WTC11 (cell line): ENCODE data around the gene TMEM9. TPM values are rescaled to one million over a fixed set of nuclear protein-coding genes. Genes with fewer than 3 reads are reported as not detected.

Experiments
- ATAC-seq: fragments of 200-7000 bp; cut with Tn5 transposase; 2 replicates; pipeline ENCODE4 v1.10.0; 2021; ENCODE audit warnings: mild to moderate bottlenecking, moderate library complexity
- CTCF ChIA-PET: fragments of 300-600 bp; sonication (Branson Sonifier 250); formaldehyde crosslinking; loops from one replicate; lab custom pipeline; 2021; ENCODE audit warnings: antibody characterized with exemption; lab: Charles Lee
- POLR2A ChIA-PET: fragments of 350-600 bp; sonication (Branson Sonifier 250); formaldehyde crosslinking; loops from one replicate; lab custom pipeline; 2021; ENCODE audit warnings: antibody characterized with exemption; lab: Charles Lee
- DNase-seq: peaks from one replicate; pipeline ENCODE4 v3.0.0; 2021; ENCODE audit warnings: low spot score
- H3K27ac Mint-ChIP-seq: 2 replicates; pipeline ENCODE4 v1.8.0; 2021; ENCODE audit warnings: mixed read lengths
- H3K27me3 Mint-ChIP-seq: 2 replicates; pipeline ENCODE4 v1.8.0; 2021; ENCODE audit warnings: low read depth, mild to moderate bottlenecking, moderate library complexity, mixed read lengths
- H3K36me3 Mint-ChIP-seq: 2 replicates; pipeline ENCODE4 v1.8.0; 2021; ENCODE audit warnings: mixed read lengths
- H3K4me1 Mint-ChIP-seq: 2 replicates; pipeline ENCODE4 v1.8.0; 2022; ENCODE audit warnings: mixed read lengths
- H3K4me3 Mint-ChIP-seq: 2 replicates; pipeline ENCODE4 v1.8.0; 2021; ENCODE audit warnings: mild to moderate bottlenecking, moderate library complexity, mixed read lengths
- H3K9me3 Mint-ChIP-seq: 2 replicates; pipeline ENCODE4 v1.8.0; 2021; ENCODE audit warnings: mixed read lengths
- CBFB ChIP-seq: sonication (generic); formaldehyde crosslinking; IDR thresholded peaks from 2 replicates; pipeline ENCODE4 v1.8.1; 2022; ENCODE audit warnings: mild to moderate bottlenecking, low read depth, missing genetic modification reagents
- CREM ChIP-seq: sonication (generic); formaldehyde crosslinking; IDR thresholded peaks from 2 replicates; pipeline ENCODE4 v1.8.1; 2022; ENCODE audit warnings: mild to moderate bottlenecking, missing genetic modification reagents, moderate library complexity
- ELF4 ChIP-seq: sonication (generic); formaldehyde crosslinking; IDR thresholded peaks from 2 replicates; pipeline ENCODE4 v1.8.1; 2022; ENCODE audit warnings: low read depth, mild to moderate bottlenecking, moderate library complexity, missing genetic modification reagents
- ESRRA ChIP-seq: sonication (generic); formaldehyde crosslinking; IDR thresholded peaks from 2 replicates; pipeline ENCODE4 v1.8.1; 2022; ENCODE audit warnings: mild to moderate bottlenecking, missing genetic modification reagents, borderline replicate concordance
- ETV6 ChIP-seq: sonication (generic); formaldehyde crosslinking; IDR thresholded peaks from 2 replicates; pipeline ENCODE4 v1.8.1; 2022; ENCODE audit warnings: mild to moderate bottlenecking, missing genetic modification reagents
- IRF2 ChIP-seq: sonication (generic); formaldehyde crosslinking; IDR thresholded peaks from 2 replicates; pipeline ENCODE4 v1.8.0; 2022; ENCODE audit warnings: low read depth, missing genetic modification reagents, borderline replicate concordance
- MXD4 ChIP-seq: fragments of 250-450 bp; sonication (Bioruptor Pico); IDR thresholded peaks from 2 replicates; pipeline ENCODE4 v1.8.0; 2021; ENCODE audit warnings: mild to moderate bottlenecking, moderate library complexity, borderline replicate concordance
- MYBL2 ChIP-seq: sonication (generic); formaldehyde crosslinking; IDR thresholded peaks from 2 replicates; pipeline ENCODE4 v1.8.1; 2023; ENCODE audit warnings: mild to moderate bottlenecking, moderate library complexity, missing genetic modification reagents
- SMAD3 ChIP-seq: sonication (generic); formaldehyde crosslinking; IDR thresholded peaks from 2 replicates; pipeline ENCODE4 v1.8.0; 2022; ENCODE audit warnings: missing genetic modification reagents, mild to moderate bottlenecking, borderline replicate concordance
- TCF7 ChIP-seq: sonication (generic); formaldehyde crosslinking; IDR thresholded peaks from 2 replicates; pipeline ENCODE4 v1.8.0; 2022; ENCODE audit warnings: mild to moderate bottlenecking, low read depth, missing genetic modification reagents, moderate library complexity
- TEAD1 ChIP-seq: sonication (generic); formaldehyde crosslinking; IDR thresholded peaks from 2 replicates; pipeline ENCODE4 v1.8.0; 2022; ENCODE audit warnings: mild to moderate bottlenecking, missing genetic modification reagents
- ZBTB21 ChIP-seq: sonication (generic); formaldehyde crosslinking; IDR thresholded peaks from 2 replicates; pipeline ENCODE4 v1.8.1; 2023; ENCODE audit warnings: mild to moderate bottlenecking, missing genetic modification reagents, borderline replicate concordance
- ZNF232 ChIP-seq: sonication (generic); formaldehyde crosslinking; IDR thresholded peaks from 2 replicates; pipeline ENCODE4 v1.8.0; 2022; ENCODE audit warnings: mild to moderate bottlenecking, missing genetic modification reagents
- ZNF317 ChIP-seq: sonication (generic); formaldehyde crosslinking; IDR thresholded peaks from 2 replicates; pipeline ENCODE4 v1.8.1; 2023; ENCODE audit warnings: low read depth, mild to moderate bottlenecking, moderate library complexity, missing genetic modification reagents, borderline replicate concordance
- ZNF423 ChIP-seq: fragments of 250-450 bp; sonication (Bioruptor Pico); IDR thresholded peaks from 2 replicates; pipeline ENCODE4 v2.1.2; 2022; ENCODE audit warnings: mild to moderate bottlenecking, moderate library complexity
- ZNF671 ChIP-seq: fragments of 250-450 bp; sonication (Bioruptor Pico); IDR thresholded peaks from 2 replicates; pipeline ENCODE4 v1.8.0; 2021; ENCODE audit warnings: mild to moderate bottlenecking
- total RNA-seq: library from RNA; stranded (reverse); gene quantifications from 3 replicates; pipeline ENCODE4 v1.2.3, GENCODE V29; 2021
- TF ChIP-seq, protein P1 (sequence below): sonication (generic); formaldehyde crosslinking; IDR thresholded peaks from 2 replicates; pipeline ENCODE4 v1.8.1; 2023; ENCODE audit warnings: mild to moderate bottlenecking, missing genetic modification reagents, moderate library complexity
- TF ChIP-seq, protein P2 (sequence below): sonication (generic); formaldehyde crosslinking; IDR thresholded peaks from 2 replicates; pipeline ENCODE4 v1.8.1; 2022; ENCODE audit warnings: low read depth, missing genetic modification reagents, borderline replicate concordance
- TF ChIP-seq, protein P3 (sequence below): sonication (generic); formaldehyde crosslinking; IDR thresholded peaks from 2 replicates; pipeline ENCODE4 v1.8.1; 2022; ENCODE audit warnings: mild to moderate bottlenecking, missing genetic modification reagents, moderate library complexity, borderline replicate concordance
- TF ChIP-seq, protein P4 (sequence below): sonication (generic); formaldehyde crosslinking; IDR thresholded peaks from 2 replicates; pipeline ENCODE4 v1.8.0; 2022; ENCODE audit warnings: mild to moderate bottlenecking, missing genetic modification reagents
- TF ChIP-seq, protein P5 (sequence below): fragments of 250-450 bp; sonication (Bioruptor Pico); IDR thresholded peaks from 2 replicates; pipeline ENCODE4 v1.8.0; 2021; ENCODE audit warnings: mild to moderate bottlenecking
- TF ChIP-seq, protein P6 (sequence below): fragments of 250-450 bp; sonication (Bioruptor Pico); IDR thresholded peaks from 2 replicates; pipeline ENCODE4 v1.9.0; 2021; ENCODE audit warnings: moderate library complexity, mild to moderate bottlenecking, inconsistent platforms, borderline replicate concordance
- TF ChIP-seq, protein P7 (sequence below): sonication (generic); formaldehyde crosslinking; IDR thresholded peaks from 2 replicates; pipeline ENCODE4 v1.8.1; 2023; ENCODE audit warnings: mild to moderate bottlenecking, missing genetic modification reagents
- TF ChIP-seq, protein P8 (sequence below): fragments of 250-450 bp; sonication (Bioruptor Pico); IDR thresholded peaks from 2 replicates; pipeline ENCODE4 v2.1.2; 2022; ENCODE audit warnings: mild to moderate bottlenecking, moderate library complexity

TMEM9 gene
- total RNA-seq, 1 experiment from 2014 or later: 97.5 TPM

DNA sequence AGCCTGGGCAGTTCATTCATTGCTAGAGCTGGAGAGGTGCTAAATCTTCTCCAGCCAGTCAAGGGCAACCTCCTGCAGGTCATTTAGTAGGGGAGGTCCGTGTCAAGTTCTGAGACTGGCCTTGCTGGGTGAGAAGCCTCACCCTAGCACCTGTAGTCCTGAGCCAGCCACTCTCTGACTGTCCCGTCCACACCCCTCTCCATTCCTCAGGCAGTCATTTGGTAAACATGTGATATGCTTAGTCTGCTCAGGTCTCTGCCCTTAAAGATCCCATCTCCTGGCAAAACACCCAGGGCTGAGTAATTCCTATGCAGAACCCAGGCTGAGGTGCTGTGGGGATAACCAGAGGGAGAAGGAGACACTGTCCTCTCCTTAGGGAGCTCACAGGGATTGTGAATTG lies 22.7 kb upstream of the TMEM9 start:
- ATAC-seq: no peak
- ChIA-PET POLR2A (no interaction called here), CTCF (no interaction called here)
- TF ChIP-seq MYBL2 (CRISPR knock-in tag): no peak
- TF ChIP-seq, protein P1, sequence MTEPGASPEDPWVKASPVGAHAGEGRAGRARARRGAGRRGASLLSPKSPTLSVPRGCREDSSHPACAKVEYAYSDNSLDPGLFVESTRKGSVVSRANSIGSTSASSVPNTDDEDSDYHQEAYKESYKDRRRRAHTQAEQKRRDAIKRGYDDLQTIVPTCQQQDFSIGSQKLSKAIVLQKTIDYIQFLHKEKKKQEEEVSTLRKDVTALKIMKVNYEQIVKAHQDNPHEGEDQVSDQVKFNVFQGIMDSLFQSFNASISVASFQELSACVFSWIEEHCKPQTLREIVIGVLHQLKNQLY: no peak
- TF ChIP-seq, protein P2, sequence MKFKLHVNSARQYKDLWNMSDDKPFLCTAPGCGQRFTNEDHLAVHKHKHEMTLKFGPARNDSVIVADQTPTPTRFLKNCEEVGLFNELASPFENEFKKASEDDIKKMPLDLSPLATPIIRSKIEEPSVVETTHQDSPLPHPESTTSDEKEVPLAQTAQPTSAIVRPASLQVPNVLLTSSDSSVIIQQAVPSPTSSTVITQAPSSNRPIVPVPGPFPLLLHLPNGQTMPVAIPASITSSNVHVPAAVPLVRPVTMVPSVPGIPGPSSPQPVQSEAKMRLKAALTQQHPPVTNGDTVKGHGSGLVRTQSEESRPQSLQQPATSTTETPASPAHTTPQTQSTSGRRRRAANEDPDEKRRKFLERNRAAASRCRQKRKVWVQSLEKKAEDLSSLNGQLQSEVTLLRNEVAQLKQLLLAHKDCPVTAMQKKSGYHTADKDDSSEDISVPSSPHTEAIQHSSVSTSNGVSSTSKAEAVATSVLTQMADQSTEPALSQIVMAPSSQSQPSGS: no peak
- TF ChIP-seq, protein P3, sequence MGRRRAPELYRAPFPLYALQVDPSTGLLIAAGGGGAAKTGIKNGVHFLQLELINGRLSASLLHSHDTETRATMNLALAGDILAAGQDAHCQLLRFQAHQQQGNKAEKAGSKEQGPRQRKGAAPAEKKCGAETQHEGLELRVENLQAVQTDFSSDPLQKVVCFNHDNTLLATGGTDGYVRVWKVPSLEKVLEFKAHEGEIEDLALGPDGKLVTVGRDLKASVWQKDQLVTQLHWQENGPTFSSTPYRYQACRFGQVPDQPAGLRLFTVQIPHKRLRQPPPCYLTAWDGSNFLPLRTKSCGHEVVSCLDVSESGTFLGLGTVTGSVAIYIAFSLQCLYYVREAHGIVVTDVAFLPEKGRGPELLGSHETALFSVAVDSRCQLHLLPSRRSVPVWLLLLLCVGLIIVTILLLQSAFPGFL (CRISPR knock-in tag): no peak
- TF ChIP-seq CREM (CRISPR knock-in tag): no peak
- no peak for TF ChIP-seq CBFB (CRISPR knock-in tag)
- no peak for TF ChIP-seq ESRRA (CRISPR knock-in tag)
- no peak for TF ChIP-seq ETV6 (CRISPR knock-in tag)
- TF ChIP-seq, protein P4, sequence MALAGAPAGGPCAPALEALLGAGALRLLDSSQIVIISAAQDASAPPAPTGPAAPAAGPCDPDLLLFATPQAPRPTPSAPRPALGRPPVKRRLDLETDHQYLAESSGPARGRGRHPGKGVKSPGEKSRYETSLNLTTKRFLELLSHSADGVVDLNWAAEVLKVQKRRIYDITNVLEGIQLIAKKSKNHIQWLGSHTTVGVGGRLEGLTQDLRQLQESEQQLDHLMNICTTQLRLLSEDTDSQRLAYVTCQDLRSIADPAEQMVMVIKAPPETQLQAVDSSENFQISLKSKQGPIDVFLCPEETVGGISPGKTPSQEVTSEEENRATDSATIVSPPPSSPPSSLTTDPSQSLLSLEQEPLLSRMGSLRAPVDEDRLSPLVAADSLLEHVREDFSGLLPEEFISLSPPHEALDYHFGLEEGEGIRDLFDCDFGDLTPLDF (CRISPR knock-in tag): no peak
- no peak for TF ChIP-seq ELF4
- no peak for TF ChIP-seq IRF2 (CRISPR knock-in tag)
- TF ChIP-seq, protein P5, sequence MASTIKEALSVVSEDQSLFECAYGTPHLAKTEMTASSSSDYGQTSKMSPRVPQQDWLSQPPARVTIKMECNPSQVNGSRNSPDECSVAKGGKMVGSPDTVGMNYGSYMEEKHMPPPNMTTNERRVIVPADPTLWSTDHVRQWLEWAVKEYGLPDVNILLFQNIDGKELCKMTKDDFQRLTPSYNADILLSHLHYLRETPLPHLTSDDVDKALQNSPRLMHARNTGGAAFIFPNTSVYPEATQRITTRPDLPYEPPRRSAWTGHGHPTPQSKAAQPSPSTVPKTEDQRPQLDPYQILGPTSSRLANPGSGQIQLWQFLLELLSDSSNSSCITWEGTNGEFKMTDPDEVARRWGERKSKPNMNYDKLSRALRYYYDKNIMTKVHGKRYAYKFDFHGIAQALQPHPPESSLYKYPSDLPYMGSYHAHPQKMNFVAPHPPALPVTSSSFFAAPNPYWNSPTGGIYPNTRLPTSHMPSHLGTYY (CRISPR knock-in tag): no peak
- no peak for TF ChIP-seq TEAD1
- TF ChIP-seq MXD4 (CRISPR knock-in tag): no peak
- DNase-seq: no peak
- Mint-ChIP-seq H3K27me3 (peaks cover 22% of the 10 kb centered on the region), H3K9me3 (peaks cover 15% of the 10 kb centered on the region), H3K36me3 (peaks cover 6% of the 10 kb centered on the region), H3K4me1 (peaks cover 11% of the 10 kb centered on the region), H3K4me3 (no peak overlapping the region), H3K27ac (no peak overlapping the region)

DNA sequence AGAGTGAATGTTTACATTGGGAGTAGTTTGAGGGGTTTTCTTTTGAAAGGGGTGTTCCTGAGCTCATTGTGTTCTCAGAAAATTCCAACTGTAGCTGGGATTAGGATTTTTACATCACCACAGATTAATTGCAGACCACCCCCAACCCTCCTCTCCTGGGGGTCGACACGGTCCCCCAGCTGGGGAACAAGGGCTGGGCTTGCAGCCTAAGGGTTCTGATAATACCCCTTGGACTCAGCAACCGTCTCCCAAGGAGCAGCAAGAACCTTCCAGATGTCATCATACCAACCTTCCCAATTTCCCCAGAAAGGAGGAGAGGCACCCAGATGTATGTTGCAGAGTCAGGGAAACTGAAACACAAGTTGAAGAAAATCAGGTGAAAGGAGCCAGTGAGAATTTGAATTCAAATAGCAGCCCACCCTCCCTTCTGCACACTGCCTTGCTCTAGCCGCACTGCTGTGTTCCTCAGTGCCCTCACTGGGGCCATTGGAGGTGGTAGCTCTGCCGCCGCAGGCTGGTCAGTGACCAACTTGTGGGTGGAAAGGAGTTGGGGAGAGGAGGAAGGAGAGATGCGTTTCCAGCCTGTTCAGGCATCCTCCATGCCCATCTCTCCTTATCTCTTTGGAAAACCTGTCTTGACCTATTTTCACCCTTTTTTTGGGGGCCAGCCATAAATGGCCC lies 21.7 kb upstream of the TMEM9 start:
- peaks cover 15% of the 10 kb centered on the region for H3K9me3 Mint-ChIP-seq
- H3K4me1 Mint-ChIP-seq: peaks cover 16% of the 10 kb centered on the region
- peaks cover 24% of the 10 kb centered on the region for H3K27me3 Mint-ChIP-seq
- ATAC-seq (no peak), DNase-seq (no peak)
- no peak overlapping the region for H3K4me3 Mint-ChIP-seq
- H3K27ac Mint-ChIP-seq: no peak overlapping the region
- ChIA-PET POLR2A (no interaction called here), CTCF (interaction anchor here (1.7 to 1.8 kb wide), 2 partner anchors 47 to 63 kb away, joined by 7 read pairs; no protein-coding TSS in a partner anchor)
- H3K36me3 Mint-ChIP-seq: peaks cover 6% of the 10 kb centered on the region
- TF ChIP-seq, protein P1: no peak
- TF ChIP-seq, protein P6, sequence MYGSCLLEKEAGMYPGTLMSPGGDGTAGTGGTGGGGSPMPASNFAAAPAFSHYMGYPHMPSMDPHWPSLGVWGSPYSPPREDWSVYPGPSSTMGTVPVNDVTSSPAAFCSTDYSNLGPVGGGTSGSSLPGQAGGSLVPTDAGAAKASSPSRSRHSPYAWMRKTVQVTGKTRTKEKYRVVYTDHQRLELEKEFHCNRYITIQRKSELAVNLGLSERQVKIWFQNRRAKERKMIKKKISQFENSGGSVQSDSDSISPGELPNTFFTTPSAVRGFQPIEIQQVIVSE: no peak
- TF ChIP-seq, protein P7, sequence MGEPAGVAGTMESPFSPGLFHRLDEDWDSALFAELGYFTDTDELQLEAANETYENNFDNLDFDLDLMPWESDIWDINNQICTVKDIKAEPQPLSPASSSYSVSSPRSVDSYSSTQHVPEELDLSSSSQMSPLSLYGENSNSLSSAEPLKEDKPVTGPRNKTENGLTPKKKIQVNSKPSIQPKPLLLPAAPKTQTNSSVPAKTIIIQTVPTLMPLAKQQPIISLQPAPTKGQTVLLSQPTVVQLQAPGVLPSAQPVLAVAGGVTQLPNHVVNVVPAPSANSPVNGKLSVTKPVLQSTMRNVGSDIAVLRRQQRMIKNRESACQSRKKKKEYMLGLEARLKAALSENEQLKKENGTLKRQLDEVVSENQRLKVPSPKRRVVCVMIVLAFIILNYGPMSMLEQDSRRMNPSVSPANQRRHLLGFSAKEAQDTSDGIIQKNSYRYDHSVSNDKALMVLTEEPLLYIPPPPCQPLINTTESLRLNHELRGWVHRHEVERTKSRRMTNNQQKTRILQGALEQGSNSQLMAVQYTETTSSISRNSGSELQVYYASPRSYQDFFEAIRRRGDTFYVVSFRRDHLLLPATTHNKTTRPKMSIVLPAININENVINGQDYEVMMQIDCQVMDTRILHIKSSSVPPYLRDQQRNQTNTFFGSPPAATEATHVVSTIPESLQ (CRISPR knock-in tag): no peak
- TF ChIP-seq TCF7 (CRISPR knock-in tag): no peak
- TF ChIP-seq, protein P8, sequence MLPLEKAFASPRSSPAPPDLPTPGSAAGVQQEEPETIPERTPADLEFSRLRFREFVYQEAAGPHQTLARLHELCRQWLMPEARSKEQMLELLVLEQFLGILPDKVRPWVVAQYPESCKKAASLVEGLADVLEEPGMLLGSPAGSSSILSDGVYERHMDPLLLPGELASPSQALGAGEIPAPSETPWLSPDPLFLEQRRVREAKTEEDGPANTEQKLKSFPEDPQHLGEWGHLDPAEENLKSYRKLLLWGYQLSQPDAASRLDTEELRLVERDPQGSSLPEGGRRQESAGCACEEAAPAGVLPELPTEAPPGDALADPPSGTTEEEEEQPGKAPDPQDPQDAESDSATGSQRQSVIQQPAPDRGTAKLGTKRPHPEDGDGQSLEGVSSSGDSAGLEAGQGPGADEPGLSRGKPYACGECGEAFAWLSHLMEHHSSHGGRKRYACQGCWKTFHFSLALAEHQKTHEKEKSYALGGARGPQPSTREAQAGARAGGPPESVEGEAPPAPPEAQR (CRISPR knock-in tag): no peak
- TF ChIP-seq ZNF671 (CRISPR knock-in tag): no peak
- no peak for TF ChIP-seq ZNF232 (CRISPR knock-in tag)
- no peak for TF ChIP-seq SMAD3 (CRISPR knock-in tag)
- no peak for TF ChIP-seq ZNF317
- no peak for TF ChIP-seq ZNF423 (CRISPR knock-in tag)
- TF ChIP-seq TEAD1: no peak
- no peak for TF ChIP-seq MXD4 (CRISPR knock-in tag)
- no peak for TF ChIP-seq ZBTB21 (CRISPR knock-in tag)
